GM21390 (cell line): ENCODE measurements around the gene STARD7.

Experiments used
- ATAC-seq: cut with Tn5 transposase; IDR thresholded peaks from one replicate; pipeline ENCODE4 v1.9.1; 2021; ENCODE audit not compliant: unreplicated experiment

The STARD7 gene

DNA sequence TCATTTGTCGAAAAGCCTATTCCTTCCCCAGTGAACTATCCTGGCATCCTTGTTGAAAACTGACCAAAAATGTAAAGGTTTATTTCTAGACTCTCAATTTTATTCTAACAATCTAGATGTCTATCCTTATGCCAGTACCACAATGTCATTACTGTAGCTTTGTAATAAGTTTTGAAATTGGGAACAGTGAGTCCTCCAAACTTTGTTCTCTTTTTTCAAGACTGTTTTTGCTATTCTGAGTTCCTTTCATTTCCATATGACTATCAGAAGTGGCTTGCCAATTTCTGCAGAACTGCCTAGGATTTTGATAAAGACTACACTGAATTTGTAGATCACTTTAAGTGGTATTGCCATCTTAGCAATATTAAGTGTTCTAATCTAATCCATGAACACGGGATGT, 9.7 kb downstream of the STARD7 start:
- ATAC-seq: no peak

DNA sequence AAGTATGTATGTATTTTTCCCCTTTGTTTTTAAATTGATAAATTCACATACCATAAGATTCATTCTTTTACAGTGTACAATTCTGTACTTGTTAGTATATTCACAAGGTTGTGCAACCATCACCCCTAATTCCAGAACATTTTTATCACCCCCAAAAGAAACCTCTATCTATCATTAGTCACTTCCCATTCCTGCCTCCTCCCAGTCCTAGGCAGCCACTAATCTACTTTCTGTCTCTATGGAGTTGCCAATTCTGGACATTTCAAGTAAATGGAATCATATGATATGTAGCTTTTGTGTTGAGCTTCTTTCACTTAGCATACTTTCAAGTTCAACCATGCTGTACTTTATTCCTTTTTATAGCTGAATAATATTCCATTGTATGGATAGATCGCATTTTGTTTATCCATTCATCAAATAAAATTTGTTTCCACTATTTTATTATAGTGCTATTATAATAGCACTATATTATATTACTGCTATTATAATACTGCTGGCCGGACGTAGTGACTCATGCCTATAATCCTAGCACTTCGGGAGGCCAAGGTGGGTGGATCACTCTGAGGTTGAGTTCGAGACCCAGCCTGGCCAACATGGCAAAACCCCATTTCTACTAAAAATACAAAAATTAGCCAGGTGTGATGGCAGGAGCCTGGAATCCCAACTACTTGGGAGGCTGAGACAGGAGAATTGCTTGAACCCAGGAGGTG, 10.9 kb downstream of the STARD7 start:
- ATAC-seq: no peak

DNA sequence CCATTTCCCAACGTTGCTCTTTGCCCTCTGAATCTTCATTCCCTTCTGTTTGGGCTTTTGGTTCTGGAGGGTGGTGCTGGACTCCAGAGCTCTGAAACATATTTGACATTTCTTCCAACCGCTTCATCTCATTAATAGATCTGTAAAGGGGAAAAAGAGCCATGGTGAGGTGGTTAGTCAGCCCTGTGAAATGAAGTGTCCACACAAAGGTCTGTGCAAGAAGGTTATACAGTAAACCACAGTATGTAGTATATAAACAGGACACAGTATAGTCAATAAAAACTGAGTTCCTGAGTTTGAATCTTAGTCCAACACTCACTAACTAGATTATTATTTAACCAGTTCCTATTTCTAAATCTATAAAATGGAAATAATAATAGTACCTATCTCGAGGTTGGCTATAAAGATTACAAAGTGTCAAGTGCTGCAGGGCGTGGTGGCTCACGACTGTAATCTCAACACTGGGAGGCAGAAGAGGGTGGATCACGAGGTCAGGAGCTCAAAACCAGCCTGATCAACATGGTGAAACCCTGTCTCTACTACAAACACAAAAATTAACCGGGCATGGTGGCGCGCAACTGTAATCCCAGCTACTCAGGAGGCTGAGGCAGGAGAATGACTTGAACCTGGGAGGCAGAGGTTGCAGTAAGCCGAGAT, 13.1 kb downstream of the STARD7 start:
- ATAC-seq: no peak

DNA sequence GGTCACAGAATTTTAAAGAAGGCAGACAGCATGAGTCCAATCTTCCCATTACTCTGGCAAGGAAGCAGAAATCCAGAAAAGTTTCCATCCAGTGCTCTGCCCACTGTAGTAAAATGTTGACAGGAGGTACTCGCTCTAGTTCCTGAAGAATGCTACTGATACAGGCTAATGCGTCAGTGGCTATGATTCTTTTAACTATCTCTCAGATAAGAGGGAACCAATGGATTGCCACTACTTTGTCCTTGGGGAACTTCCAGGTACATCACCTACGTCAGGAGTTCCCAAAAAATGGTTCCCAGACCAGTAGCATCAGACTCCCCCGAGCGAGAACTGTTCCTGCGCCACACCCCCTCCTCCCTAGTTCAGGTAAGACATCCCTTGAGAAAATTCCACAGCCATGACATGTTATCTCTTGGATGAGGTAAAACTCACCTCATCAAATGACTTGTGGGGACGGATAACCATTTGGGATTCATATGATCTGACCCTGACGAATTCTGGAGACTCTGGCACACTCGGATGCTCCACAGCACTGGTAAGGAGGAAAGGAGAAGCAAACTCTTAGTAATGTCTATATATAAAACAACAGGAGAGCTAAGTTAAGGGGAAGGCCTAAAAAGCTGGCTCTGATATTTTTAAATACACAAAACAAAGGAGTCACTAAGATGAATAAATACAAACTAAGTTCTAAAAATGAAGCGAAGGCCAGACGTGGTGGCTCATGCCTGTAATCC, 16.5 kb downstream of the STARD7 start:
- ATAC-seq: no peak

DNA sequence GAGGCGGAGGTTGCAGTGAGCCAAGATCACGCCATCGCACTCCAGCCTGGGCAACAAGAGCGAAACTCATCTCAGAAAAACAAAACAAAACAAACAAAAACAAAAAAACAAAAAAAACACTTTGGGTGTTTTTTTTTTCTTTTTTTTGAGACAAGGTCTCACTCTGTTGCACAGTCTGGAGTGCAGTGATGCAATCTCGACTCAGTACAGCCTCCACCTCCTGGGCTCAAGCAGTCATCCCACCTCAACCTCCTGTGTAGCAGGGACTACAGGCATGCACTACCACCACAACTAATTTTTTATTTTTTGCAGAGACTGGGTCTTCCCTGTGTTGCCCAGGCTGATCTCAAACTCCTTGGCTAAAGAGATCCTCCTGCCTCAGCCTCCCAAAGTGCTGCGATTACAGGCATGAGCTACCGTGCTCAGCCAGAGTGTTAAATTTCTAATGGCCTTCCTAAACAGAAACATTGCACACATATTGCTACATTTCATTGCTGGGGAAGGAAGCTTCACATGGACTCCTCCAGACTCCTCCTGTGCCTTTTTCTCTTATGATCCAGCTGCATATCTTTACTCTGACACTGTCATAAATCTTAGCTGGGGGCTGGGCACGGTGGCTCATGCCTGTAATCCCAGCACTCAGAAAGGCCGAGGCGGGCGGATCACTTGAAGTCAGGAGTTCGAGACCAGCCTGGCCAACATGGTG, 19.7 kb downstream of the STARD7 start:
- no peak for ATAC-seq

DNA sequence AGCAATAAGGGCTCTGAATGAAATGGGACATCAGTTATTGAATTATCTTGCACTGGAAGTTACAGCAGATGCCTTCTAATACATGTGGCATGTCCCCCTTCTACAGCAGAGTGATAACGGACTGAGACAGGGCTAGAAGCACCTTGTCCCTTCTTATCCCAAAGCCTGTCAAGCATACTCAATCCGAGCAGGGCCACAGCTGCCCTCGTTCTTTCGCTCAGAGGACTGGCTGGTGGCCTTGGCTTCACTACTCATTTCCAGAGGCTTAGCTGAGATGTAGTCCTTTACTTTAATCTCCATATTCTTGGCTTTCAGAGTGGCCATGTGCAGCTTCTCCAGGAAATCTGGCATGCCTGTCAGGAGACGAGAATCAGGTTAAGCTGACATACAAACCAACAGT, 22.1 kb downstream of the STARD7 start:
- ATAC-seq: no peak

DNA sequence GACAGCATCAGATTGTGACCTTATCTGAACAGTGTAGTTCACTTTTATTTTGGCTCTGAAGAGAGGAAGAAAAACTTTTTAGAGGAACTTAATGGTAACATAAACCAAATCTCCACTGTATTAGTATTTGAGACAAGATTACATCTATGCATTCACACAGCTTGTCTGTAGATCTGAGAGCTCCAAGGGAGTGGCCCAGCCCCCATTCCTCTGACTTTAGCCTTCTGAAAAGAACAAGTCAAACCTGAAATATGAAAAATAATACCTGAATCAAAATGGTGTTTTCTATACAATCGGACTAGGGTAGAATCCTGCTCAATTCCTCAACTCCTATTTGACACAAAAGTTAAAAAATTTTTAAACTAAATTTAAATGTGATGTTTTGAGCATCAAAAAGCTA, 23.1 kb downstream of the STARD7 start:
- ATAC-seq: no peak

DNA sequence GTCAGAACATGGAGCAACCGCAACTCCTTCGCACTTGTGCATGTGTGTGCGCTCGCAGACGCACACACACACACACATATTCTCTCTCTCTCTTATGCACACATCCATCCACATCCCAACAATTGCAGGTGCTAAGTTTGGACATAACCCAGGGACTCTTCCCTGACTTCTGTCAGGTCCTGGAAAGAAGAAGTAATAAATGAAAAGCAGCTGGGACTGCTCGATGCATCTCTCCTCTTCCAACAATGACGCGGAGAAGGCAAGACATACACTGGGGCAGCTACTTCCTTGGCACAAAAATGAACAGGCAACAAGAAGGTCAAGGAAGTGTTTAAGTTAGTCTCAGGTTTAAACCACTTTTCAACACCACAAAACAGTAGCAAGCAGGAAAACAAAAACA, 23.6 kb downstream of the STARD7 start:
- no peak for ATAC-seq

DNA sequence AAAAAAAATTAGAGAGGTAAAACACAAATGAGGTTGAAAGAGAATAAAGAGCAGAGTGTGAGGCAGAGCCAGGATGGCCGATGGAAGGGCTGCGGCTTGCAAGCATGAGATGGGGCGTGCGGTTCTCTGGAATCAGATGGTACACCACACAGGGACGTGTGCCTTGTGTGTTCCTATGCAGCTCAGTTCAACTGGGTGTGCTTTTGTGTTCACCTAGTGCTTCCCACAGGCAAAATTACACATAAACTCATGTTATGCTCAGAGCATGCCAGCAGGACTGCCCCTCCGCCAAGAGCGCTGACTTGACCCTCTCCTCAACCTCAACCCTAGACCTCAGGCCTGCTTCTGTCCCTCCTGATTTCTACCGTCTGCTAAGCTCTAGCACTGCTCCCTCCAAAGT, 24.4 kb downstream of the STARD7 start:
- no peak for ATAC-seq

DNA sequence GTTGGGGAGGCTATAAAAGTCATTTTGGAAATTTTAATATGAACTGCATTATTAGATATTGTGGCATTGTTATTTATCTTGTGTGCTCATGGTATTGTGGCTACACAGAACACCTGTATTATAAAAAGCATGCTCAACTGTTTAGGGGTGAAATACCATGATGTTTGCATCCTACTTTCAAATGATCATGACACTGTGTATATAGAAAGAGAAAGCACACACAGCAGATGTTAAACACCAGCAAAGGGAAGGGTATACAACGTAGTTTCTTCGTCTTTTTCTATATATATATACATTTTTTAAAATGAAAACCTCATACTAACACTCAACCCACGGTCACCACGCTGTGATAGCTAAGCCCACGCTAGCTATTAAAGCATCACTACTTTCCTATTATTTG, 27.1 kb downstream of the STARD7 start:
- no peak for ATAC-seq

DNA sequence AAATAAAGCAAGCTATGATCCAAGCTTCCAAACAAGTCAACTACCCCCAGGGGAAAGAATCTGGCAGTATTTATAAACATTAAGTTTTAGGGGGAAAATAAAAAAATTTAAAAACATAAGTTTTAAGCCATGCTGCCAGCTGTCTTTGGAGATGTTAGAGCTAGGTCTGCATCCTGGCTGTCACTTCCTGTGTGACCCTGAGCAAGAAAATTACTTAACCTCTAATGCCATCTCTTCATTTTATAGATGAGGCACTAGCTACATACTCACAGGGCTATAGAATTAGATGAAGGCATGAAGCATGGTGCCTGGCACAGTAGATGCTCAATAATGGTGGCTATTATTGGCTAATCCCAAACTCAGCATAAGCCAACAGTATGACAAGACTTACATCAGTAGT, 28.1 kb downstream of the STARD7 start:
- ATAC-seq: no peak

DNA sequence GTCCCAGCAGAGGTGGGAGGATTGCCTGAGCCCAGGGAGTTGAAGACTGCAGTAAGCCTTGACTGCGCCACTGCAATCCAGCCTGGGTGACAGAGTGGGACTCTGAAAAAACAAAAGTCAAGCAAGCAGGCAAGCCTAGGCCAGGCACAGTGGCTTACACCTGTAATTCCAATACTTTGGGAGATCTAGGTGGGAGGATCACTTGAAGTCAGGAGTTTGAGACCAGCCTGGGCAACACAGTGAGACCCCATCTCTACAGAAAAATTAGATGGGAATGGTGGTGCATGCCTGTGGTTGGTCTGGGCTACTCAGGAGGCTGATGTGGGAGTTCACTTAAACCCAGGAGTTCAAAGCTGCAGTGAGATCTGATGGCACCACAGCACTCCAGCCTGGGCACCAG, 28.6 kb downstream of the STARD7 start:
- no peak for ATAC-seq

DNA sequence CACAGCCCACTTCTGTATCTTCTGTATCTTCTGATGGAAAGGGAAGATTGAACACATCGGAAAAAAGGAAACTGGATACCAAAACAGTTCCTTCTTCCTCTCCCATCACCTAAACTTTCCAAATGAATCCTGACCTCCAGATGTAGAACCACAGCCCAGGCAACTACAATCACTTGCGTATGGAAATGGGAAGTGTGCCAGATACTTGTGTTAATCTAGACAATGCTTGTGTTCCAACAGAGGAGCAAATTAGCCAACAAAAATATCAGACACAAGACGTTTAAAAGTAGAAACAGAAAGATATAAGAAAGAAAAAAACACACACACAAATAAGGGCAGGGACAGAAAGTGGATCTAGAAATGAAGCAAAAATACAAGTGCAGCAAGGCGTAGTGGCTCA, 32.0 kb downstream of the STARD7 start:
- ATAC-seq: no peak

DNA sequence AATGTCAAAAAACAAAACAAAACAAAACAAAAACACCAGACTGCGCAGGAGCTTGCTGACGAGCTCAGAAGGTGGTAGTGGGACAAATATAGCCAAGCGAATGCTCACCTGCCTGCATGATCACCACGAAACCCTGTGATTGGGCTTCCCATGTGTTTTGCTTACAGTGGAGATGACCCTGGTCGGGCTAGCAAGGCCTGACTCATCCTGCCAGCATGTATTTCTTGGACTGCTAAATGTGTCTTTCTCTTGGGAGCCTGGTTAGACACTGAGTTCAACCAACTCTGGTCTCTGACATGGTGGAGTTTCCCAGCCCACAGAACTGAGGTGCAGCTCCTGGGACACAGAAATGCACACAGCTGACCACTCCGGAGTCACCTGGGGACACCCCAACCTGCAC, 32.7 kb downstream of the STARD7 start:
- no peak for ATAC-seq

DNA sequence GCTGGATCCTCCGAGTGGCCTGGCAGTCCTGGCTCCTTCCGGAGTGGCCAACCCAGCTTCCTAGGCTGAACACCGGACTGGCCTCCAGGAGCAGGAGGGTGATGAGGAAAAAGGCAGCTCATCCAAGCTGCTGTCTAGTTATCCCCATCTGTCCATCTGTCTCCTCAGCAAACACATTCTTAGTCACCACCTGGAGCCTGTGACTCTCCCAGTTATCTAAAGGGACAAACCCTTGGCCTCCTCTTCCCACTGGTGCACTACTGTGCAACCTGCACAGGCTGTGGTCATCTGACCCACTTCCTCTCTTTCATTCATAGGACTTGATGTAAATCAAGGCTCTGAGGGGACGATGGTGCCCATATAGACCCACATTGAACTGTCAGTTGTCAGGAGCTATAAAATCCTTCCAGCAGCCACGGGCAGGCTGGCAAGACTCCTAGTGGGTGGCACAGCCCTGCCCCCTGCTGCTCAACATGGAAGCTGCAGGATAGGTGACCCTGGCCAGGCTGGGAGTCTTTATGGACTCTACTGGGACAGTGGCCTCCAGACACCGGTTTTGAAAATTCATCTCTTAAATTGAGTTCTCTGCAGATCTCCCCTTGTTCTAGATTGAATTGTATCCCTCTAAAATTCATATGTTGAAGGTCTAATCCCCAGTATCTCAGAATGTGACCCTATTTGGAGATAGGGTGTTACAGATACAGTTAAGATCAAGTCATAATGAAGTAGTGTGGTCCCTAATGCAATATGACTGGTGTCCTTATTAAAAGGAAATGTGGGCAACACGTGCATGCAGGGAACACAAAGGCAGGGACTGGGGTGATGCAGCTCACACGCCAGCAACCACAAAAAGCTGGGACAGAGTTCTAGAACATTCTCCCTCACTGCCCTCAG, 34.1 kb downstream of the STARD7 start:
- no peak for ATAC-seq

DNA sequence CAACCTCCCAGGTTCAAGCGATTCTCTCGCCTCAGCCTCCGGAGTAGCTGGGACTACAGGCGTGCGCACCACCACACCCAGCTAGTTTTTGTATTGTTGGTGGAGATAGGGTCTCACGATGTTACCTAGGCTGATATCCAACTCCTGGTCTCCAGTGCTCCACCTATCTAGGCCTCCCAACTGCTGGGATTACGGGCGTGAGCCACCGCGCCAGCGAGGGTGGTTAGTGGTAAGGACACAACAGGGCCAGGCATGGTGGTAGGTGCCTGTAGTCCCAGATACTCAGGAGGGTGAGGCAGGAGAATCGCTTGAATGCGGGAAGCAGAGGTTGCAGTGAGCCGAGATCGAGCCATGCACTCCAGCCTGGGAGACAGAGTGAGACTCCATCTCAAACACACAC, 36.8 kb downstream of the STARD7 start:
- ATAC-seq: no peak

DNA sequence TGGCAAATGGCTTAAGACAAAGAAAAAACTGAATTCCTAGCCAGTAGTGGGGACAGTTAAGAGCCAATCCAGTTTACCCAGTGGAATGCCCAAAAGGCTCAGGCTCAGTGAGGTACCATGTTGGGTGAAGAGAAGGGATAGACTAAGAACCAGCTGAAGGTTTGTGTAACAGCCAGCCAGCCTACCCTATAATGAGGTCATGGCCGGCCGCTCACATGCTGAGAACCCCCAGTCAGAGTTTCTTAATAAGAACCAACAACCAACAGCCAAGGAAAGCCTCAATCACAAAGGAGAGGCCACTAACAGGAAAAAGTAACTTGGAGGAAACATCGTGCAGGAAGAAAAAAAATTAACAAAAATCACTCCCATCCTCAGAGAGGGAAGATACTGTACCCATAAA, 38.0 kb downstream of the STARD7 start:
- ATAC-seq: no peak

DNA sequence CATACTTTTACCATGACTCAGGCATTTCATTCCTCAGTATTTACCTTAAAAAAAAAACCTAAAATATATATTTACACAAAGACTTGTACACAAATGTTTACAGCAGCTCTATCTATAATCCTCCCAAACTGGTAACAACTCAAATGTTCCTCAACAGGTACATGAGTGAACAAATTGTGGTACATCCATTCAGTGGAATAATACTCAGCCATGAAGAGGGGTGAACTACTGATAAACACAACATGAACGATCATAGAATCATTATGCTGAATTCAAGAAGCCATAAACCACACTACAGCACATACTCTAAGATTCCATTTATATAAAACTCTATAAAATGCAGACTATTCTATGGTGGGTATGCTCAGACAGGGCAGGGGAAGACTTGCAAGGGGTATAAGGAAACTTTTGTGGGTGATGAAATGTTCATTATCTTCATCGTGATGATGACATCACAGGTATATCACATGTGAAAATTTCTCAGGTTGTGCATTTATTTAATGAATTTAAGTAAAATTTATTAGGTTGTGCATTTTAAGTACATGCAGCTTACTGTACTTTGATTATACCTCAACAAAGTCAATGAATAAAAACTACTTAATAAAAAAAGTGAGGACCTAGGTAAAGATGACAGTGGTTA, 38.6 kb downstream of the STARD7 start:
- no peak for ATAC-seq

DNA sequence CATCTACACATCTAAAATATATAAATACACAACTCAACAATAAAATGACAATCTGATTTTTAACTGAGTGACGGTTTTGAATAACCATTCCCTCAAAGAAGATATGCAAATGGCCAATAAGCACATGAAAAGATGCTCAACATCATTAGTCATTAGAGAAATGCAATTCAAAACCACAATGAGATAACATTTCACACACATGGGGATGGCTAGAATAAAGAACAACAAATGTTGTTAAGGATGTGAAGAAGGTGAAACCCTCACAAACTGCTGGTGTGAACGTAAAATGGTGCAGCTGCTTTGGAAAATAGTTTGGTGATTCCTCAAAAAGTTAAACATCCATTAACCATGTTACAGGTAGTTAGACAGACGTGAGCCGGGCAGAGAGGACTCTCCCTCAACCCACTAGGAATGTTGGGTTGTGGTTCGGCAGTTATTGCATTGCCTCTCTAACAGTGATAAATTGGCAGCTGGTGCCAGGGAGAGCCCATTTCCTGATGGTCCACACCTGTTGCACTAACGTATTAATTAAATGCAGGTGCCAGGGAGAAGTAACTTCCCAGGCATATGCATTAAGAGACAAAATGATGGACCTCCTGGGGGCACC, 41.1 kb downstream of the STARD7 start:
- ATAC-seq: no peak
